NOMO-1 treated with dmso at 0.1 percent for 144 hours (cell line): ENCODE measurements around the gene PIR.

ENCODE experiments used
- DNase-seq: peaks from one replicate; lab custom pipeline; 2025; ENCODE audit not compliant: unreplicated experiment; lab: John Stamatoyannopoulos, UW

Gene PIR

GRCh38 chrX:15350329-15350996 is 142.7 kb downstream of the PIR start:
- DNase-seq, result no peak

- peak; percentile 9 for DNase-seq
Observed at GRCh38 chrX:15349046-15349445, 144.1 kb downstream of the PIR start.

- no peak for DNase-seq
Observed at GRCh38 chrX:15345976-15346375, 147.2 kb downstream of the PIR start.

GRCh38 chrX:15344106-15344505 is 149.0 kb downstream of the PIR start:
- no peak for DNase-seq

- no peak for DNase-seq
Observed at GRCh38 chrX:15343075-15343476, 150.1 kb downstream of the PIR start.

- no peak for DNase-seq
Observed at GRCh38 chrX:15340867-15341266, 152.3 kb downstream of the PIR start.

GRCh38 chrX:15336023-15336413 is 157.1 kb downstream of the PIR start:
- DNase-seq, result no peak

GRCh38 chrX:15335135-15336022 is 157.8 kb downstream of the PIR start, which contains the start of gene PIGA:
PIGA (minus strand) TSS chrX:15335523; CDS start chrX:15331930, 3,593 bp downstream.
- peak; percentile 90 for DNase-seq
